Stimulated activated CD4-positive, alpha-beta T cell treated with anti-CD3 and anti-CD28 coated beads, Interleukin-15, amount 100 ng/mL, for 24 hours (primary cell): ENCODE data around the gene SORL1-AS1.

Source experiments
- DNase-seq: peaks from one replicate; pipeline ENCODE4 v3.0.0-alpha.2; 2020

SORL1-AS1 gene

DNA sequence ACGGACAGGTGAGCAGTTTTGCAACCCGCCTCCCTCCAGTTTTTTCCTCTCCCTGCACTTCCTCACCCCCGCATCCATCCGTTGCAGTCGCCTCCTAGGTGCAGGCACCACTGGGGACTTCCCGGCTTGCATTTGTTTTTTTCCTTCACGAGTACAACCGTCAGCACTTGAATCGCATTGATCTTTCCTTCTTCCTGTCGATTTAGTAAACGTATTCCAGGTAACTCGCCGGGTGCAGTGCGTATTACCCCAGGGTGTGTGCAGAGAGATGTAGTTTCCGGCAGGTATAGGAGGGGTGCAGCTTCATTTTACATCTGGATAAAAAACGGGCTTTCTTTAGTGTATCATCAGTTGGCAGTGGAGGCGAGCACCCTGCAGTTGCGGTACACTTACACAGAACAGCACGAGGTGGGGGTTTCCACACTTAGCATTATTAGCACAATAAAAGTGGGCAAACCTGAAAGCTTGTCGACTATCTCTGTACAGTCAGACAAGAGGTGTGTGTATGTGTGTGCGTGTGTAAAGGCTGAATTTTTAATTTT is at the start of gene SORL1-AS1:
Gene SORL1-AS1, minus strand, starts transcription at position 359 of the 542 bp plus-strand sequence.
- peak; percentile 63 for DNase-seq

DNA sequence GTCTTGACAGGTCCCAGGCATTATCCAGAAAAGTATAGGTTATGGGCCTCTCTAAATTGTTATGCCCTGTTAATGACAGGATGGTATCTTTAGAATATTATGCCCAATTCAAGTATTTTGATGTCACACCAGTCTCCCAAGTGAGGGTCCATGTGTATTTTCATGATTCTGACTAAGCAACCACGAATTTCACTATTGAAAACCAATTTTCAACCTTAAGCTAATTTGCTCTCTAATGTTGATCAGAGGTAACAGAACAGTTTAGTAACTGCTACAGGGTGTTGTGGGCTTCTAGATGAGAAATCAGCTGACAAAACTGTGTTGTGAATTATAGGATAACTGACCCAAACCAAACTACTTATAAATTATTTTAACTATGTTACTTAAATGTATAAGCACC is 48.0 kb upstream of the SORL1-AS1 start:
- DNase-seq, result no peak

GRCh38 chr11:121500275-121500674 is 47.5 kb upstream of the SORL1-AS1 start:
- no peak for DNase-seq

- DNase-seq, result no peak
Measured at GRCh38 chr11:121499405-121499804, 46.6 kb upstream of the SORL1-AS1 start.

DNA sequence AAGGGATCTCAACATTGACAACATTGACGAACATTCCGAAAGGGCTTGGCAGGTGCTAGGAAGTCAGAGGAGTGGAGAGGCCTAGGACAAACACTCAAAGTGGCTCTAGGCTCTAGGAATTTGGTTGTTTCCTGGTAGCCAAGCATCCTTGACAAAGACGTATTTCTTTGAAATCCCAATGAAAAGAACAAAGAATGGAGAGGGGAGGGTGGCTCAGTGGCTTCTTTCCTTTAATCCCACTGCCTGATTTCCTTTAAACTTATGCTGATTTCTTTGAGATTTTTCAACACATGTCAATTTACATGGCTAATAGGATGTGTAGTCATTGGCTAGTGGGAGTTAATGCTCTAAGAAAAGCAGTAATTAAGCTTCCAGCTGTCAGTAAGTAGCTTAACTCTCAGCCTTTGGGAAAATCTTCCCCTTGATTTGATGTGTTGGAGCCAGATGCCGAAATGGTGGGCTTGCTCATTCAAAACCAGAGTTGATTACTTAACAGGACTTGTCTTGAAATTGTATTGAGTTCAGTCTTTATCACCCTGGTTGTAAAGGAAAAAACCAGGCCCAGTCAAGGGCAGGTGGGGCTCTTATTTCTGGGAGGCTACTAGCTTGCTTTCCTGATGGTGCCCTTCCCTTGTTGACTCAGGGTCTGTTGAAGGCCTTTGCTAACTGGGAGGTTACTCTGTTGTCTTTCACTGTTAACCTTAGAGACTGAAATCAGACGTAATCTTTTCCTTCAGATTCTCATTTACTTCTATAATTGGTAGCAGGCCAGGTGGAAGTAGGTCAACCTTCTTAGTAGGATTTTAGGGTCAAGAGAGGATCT is 44.6 kb upstream of the SORL1-AS1 start:
- no peak for DNase-seq

DNA sequence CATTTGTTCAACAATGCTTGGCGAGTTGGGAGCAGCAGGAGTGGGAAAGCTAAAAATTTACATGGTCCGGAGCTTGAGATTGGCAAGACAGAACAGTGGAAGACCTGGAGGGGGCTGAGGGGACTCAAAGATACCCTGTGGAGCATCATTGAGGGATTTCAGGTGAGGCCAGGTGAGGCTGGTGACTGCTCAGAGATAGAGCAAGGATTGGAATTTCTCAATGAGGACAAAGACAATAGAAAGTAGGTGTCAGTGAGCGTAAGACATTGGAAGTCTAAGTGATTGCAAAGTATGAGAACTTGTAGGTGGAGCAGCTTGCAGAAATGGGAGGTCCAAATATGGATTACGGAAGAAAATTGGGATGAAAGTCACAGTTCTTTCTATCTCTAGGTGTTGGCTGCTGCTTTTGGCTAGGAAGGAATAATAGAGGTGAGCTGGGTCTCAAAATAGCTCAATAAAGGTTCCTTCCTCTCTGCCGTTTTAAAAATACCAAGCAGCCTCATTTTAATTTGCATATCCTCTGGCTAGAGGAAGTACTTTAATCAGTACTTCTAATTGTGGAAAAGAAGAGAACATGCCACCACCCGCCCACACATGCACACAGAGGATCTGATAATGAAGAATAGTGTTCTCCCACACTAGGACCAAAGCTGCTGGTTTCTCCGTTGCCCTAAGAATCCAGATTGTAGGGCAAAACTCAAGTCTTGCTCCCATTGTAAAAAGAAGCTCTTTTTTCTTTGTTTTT is 41.8 kb upstream of the SORL1-AS1 start:
- peak; percentile 77 for DNase-seq

DNA sequence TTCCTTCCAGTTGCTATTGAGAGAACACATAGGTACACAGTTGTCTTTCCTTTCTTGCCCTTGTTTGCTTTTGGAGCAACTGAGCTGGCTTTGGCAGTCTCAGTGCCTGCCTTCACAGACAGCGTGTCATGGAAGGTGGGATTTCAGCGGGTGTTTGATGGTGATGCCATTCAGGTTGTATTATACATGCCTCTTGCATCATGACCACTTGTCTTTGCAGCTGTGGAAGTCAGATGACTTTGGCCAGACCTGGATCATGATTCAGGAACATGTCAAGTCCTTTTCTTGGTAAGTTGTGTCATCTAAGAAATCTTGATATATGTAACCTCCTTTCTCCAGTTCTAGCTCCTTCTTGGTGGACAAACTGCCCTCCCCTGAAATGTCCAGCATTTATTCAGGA is 37.1 kb upstream of the SORL1-AS1 start:
- no peak for DNase-seq

DNA sequence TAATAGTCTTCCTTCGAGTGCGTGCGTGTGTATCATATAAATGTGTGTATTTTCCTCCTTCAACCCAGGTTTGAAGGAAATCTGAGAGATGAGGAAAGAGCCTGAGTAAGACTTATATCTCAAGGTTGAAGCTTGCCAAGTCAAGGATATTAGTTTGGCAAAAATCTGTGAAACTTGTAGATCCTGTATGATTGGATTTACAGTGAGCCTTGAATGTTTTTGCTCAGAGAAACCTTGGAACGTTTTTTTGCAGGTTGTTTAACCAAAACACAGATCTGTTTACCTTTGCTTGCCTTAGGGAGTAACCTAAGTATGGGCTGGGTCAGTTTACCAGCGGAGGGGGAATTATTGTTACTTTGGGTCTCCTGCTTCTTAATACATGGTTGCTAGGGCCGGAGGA is 35.9 kb upstream of the SORL1-AS1 start:
- DNase-seq, result no peak

DNA sequence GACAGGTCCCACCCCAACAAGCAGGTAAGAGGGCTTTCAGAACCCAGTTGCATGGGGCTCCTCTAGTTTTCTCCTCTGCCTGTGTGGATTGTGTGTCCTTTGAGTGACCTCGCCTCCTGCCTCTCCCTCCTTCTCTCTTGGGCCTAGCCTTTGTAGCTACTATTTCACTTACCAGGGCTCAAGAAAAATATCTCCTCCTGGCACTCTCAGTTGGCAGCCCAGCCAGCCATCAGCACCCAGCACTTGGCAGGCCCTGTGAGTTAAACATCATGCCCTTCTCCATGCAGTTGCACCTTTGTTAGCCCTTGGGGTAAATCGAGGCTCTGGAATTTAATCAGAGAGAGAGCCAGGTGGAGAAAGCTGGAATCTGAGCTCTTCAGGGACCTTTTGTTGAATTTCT is 35.4 kb upstream of the SORL1-AS1 start:
- no peak for DNase-seq

DNA sequence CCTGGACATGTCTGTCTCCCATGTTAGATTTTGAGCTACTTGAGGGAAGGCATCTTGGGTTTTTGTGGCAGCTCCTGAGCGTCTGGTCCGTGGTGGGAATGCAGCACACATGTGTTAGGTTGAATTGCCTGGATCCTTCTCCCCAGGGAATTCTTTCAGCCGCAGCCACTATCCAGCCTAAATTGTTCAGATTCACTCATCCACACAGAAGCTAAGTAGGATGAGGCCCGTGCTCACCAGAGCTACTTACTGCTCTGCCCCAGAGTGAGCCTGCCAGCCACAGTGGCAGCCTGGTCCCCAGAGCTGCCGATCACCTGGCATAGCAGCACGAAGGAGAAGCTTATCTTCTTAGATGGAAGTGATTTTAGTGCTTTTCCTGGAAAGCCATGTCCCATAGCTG is 34.4 kb upstream of the SORL1-AS1 start:
- DNase-seq, result no peak

DNA sequence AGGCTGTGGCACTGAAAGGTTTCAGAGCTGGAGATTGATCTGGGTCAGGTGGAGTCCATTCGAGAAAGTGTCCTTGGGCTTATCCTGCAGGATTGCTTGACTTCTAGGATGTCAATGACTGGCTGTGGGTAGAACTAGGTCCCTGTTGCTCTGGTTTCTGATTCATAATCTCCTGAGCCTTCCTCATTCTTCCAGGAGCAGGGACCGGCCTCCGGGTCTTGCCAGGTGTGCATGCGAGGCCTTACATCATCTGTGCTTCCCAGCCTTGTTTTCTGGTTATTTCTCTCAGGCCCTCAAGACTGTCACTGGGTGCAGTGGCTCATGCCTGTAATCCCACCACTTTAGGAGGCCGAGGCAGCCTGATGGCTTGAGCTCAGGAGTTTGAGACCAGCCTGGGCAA is 33.3 kb upstream of the SORL1-AS1 start:
- DNase-seq, result no peak

DNA sequence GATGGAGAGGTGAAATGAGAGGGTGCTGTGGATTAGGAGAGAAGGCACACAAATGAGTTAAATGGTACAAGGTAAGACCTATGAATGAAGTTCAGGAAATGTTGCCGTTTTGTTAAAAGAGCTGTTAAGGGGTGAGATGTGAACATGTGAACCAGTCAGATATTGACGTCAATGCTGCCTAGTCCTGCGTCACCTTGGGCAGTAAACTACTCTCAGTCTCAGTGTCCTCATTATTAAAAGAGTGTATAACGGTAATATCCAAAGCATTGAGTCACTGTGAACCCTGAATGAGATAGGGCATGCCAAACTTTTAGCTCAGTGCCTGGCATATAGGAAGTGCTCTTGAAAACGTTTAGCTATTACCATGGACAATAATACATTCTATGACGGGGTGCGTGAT is 32.4 kb upstream of the SORL1-AS1 start:
- DNase-seq, result no peak

- no peak for DNase-seq
Measured at GRCh38 chr11:121483805-121484480, 31.2 kb upstream of the SORL1-AS1 start.

- DNase-seq, result peak; percentile 60
Measured at GRCh38 chr11:121482231-121483129, 29.7 kb upstream of the SORL1-AS1 start.

DNA sequence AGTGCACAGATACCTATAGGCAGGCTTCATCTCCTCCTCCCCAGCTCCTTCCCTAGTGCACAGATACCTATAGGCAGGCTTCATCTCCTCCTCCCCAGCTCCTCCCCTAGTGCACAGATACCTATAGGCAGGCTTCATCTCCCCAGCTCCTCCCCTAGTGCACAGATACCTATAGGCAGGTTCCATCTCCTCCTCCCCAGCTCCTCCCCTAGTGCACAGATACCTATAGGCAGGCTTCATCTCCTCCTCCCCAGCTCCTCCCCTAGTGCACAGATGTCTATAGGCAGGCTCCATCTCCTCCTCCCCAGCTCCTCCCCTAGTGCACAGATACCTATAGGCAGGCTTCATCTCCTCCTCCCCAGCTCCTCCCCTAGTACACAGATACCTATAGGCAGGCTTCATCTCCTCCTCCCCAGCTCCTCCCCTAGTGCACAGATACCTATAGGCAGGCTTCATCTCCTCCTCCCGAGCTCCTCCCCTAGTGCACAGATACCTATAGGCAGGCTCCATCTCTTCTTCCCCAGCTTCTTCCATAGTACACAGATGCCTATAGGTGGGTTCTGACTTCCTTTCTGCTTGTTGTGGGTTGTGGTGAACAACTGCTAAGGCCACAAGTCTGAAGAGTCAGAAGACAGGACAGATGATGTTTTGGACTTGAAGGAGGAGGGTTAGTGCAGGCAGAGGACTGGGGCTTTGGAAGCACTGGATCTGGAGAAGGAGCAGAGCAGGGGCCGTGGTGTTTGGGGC is 28.9 kb upstream of the SORL1-AS1 start:
- DNase-seq, result peak; percentile 41

DNA sequence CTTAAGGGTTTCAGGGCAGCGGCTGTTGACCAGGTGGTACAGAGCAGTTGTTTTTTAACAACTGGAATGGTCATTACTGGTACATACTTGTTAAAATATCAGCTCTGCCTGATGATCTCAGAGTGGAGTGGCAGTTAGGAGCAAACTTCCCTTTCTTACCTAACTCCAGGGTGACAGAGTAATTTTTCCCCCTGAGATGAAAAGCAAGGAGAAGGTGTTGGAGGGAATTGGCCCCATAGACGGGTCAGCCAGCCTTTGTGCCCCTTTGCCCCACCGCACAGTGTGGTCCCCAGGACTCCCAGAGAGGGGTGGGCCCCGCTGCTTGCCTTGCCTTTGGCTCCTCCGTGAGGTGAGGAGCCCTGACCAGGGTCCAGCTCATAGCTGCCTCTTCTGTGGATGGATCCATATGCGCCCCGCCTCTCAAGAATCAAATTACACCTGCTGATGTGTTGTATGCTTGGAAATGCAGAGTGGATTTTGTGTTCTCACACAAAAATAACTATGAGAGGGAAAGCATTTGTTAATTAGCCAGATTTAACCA is 27.0 kb upstream of the SORL1-AS1 start:
- no peak for DNase-seq

- no peak for DNase-seq
Measured at GRCh38 chr11:121478895-121479697, 26.3 kb upstream of the SORL1-AS1 start.

GRCh38 chr11:121478226-121478894 is 25.6 kb upstream of the SORL1-AS1 start:
- no peak for DNase-seq

- no peak for DNase-seq
Measured at GRCh38 chr11:121476379-121477032, 23.7 kb upstream of the SORL1-AS1 start.
